ENCODE measurements around the gene UBAC2.

UBAC2 gene

GRCh38 chr13:99322297-99323103 lies 121.8 kb downstream of the UBAC2 start:
- Mint-ChIP-seq H3K4me3 (peak overlapping the region; percentile 52 to 60), H3K9me3 (no peaks in the 10 kb centered on the region), H3K36me3 (peaks cover 31 to 52% of the 10 kb centered on the region in 2 donors), H3K27me3 (no peaks in the 10 kb centered on the region), H3K4me1 (peaks cover 38 to 68% of the 10 kb centered on the region in 2 donors), H3K27ac (peak overlapping the region; percentile 91)
- DNase-seq = no peak
- ATAC-seq (replicated peaks) = peak; percentile 98 to 99

GRCh38 chr13:99323488-99323887 lies 122.8 kb downstream of the UBAC2 start:
- H3K4me3 Mint-ChIP-seq = peak overlapping the region in 1 of 2 donors; percentile 52
- H3K27ac Mint-ChIP-seq = peak overlapping the region; percentile 91
- ATAC-seq (replicated peaks) (no peak), DNase-seq (no peak)
- H3K9me3 Mint-ChIP-seq = no peaks in the 10 kb centered on the region
- no peaks in the 10 kb centered on the region for H3K27me3 Mint-ChIP-seq
- peaks cover 26 to 47% of the 10 kb centered on the region in 2 donors for H3K36me3 Mint-ChIP-seq
- H3K4me1 Mint-ChIP-seq = peaks cover 38 to 68% of the 10 kb centered on the region in 2 donors

GRCh38 chr13:99326012-99326411 lies 125.4 kb downstream of the UBAC2 start:
- H3K36me3 Mint-ChIP-seq = peaks cover 28 to 50% of the 10 kb centered on the region in 2 donors
- no peaks in the 10 kb centered on the region for H3K9me3 Mint-ChIP-seq
- DNase-seq = no peak
- peaks cover 34 to 62% of the 10 kb centered on the region in 2 donors for H3K4me1 Mint-ChIP-seq
- no peak for ATAC-seq (replicated peaks)
- no peak overlapping the region for H3K27ac Mint-ChIP-seq
- H3K27me3 Mint-ChIP-seq = no peaks in the 10 kb centered on the region
- H3K4me3 Mint-ChIP-seq = no peak overlapping the region

GRCh38 chr13:99327126-99327525 lies 126.5 kb downstream of the UBAC2 start:
- no peak overlapping the region for H3K4me3 Mint-ChIP-seq
- ATAC-seq (replicated peaks) (no peak), DNase-seq (no peak)
- H3K4me1 Mint-ChIP-seq = peaks cover 38 to 63% of the 10 kb centered on the region in 2 donors
- H3K27ac Mint-ChIP-seq = no peak overlapping the region
- H3K27me3 Mint-ChIP-seq = no peaks in the 10 kb centered on the region
- peaks cover 30 to 54% of the 10 kb centered on the region in 2 donors for H3K36me3 Mint-ChIP-seq
- no peaks in the 10 kb centered on the region for H3K9me3 Mint-ChIP-seq

- Mint-ChIP-seq H3K36me3 (peaks cover 33 to 60% of the 10 kb centered on the region in 2 donors), H3K9me3 (no peaks in the 10 kb centered on the region), H3K27ac (no peak overlapping the region), H3K4me1 (peaks cover 38 to 63% of the 10 kb centered on the region in 2 donors), H3K27me3 (no peaks in the 10 kb centered on the region), H3K4me3 (no peak overlapping the region)
- ATAC-seq (replicated peaks) = no peak
- no peak for DNase-seq
These were observed 127.1 kb downstream of the UBAC2 start for GRCh38 chr13:99327761-99328160.

- Mint-ChIP-seq H3K4me3 (no peak overlapping the region), H3K4me1 (peaks cover 29 to 59% of the 10 kb centered on the region in 2 donors), H3K27me3 (no peaks in the 10 kb centered on the region), H3K9me3 (no peaks in the 10 kb centered on the region), H3K36me3 (peaks cover 28 to 54% of the 10 kb centered on the region in 2 donors), H3K27ac (no peak overlapping the region)
- DNase-seq (no peak), ATAC-seq (replicated peaks) (no peak)
These were observed 128.8 kb downstream of the UBAC2 start for GRCh38 chr13:99329477-99329876.

- H3K27me3 Mint-ChIP-seq = no peaks in the 10 kb centered on the region
- H3K36me3 Mint-ChIP-seq = peaks cover 22 to 47% of the 10 kb centered on the region in 2 donors
- H3K27ac Mint-ChIP-seq = no peak overlapping the region
- DNase-seq (no peak), ATAC-seq (replicated peaks) (no peak)
- peaks cover 31 to 63% of the 10 kb centered on the region in 2 donors for H3K4me1 Mint-ChIP-seq
- H3K9me3 Mint-ChIP-seq = no peaks in the 10 kb centered on the region
- no peak overlapping the region for H3K4me3 Mint-ChIP-seq
These were observed 130.3 kb downstream of the UBAC2 start for GRCh38 chr13:99330942-99331341.

- peak; percentile 73 to 89 for ATAC-seq (replicated peaks)
- no peak overlapping the region for H3K4me3 Mint-ChIP-seq
- DNase-seq = no peak
- peaks cover 34 to 66% of the 10 kb centered on the region in 2 donors for H3K4me1 Mint-ChIP-seq
- no peak overlapping the region for H3K27ac Mint-ChIP-seq
- no peaks in the 10 kb centered on the region for H3K27me3 Mint-ChIP-seq
- peaks cover 25 to 49% of the 10 kb centered on the region in 2 donors for H3K36me3 Mint-ChIP-seq
- no peaks in the 10 kb centered on the region for H3K9me3 Mint-ChIP-seq
These were observed 131.2 kb downstream of the UBAC2 start for GRCh38 chr13:99331881-99332293.

GRCh38 chr13:99332456-99332855 lies 131.8 kb downstream of the UBAC2 start:
- no peak for ATAC-seq (replicated peaks)
- peaks cover 26 to 45% of the 10 kb centered on the region in 2 donors for H3K36me3 Mint-ChIP-seq
- DNase-seq = no peak
- peaks cover 33 to 66% of the 10 kb centered on the region in 2 donors for H3K4me1 Mint-ChIP-seq
- peak overlapping the region; percentile 85 for H3K27ac Mint-ChIP-seq
- H3K4me3 Mint-ChIP-seq = no peak overlapping the region
- no peaks in the 10 kb centered on the region for H3K9me3 Mint-ChIP-seq
- no peaks in the 10 kb centered on the region for H3K27me3 Mint-ChIP-seq

- no peaks in the 10 kb centered on the region for H3K27me3 Mint-ChIP-seq
- H3K4me3 Mint-ChIP-seq = no peak overlapping the region
- peaks cover 42 to 83% of the 10 kb centered on the region in 2 donors for H3K4me1 Mint-ChIP-seq
- H3K36me3 Mint-ChIP-seq = peaks cover 33 to 51% of the 10 kb centered on the region in 2 donors
- ATAC-seq (replicated peaks) (no peak), DNase-seq (no peak)
- peak overlapping the region; percentile 20 for H3K27ac Mint-ChIP-seq
- no peaks in the 10 kb centered on the region for H3K9me3 Mint-ChIP-seq
These were observed 133.6 kb downstream of the UBAC2 start for GRCh38 chr13:99334221-99334620.

- Mint-ChIP-seq H3K4me3 (no peak overlapping the region), H3K4me1 (peaks cover 41 to 77% of the 10 kb centered on the region in 2 donors), H3K9me3 (no peaks in the 10 kb centered on the region), H3K27me3 (no peaks in the 10 kb centered on the region), H3K36me3 (peaks cover 25 to 44% of the 10 kb centered on the region in 2 donors), H3K27ac (peak overlapping the region; percentile 57)
- DNase-seq = no peak
- no peak for ATAC-seq (replicated peaks)
These were observed 134.4 kb downstream of the UBAC2 start for GRCh38 chr13:99335087-99335486.

- Mint-ChIP-seq H3K4me3 (peak overlapping the region in 1 of 2 donors; percentile 25), H3K27ac (peak overlapping the region; percentile 57), H3K36me3 (peaks cover 30 to 47% of the 10 kb centered on the region in 2 donors), H3K4me1 (peaks cover 42 to 82% of the 10 kb centered on the region in 2 donors), H3K9me3 (no peaks in the 10 kb centered on the region), H3K27me3 (no peaks in the 10 kb centered on the region)
- DNase-seq (no peak), ATAC-seq (replicated peaks) (peak; percentile 88 to 96)
These were observed 134.9 kb downstream of the UBAC2 start for GRCh38 chr13:99335603-99336002.

- ATAC-seq (replicated peaks) (no peak), DNase-seq (no peak)
- Mint-ChIP-seq H3K27ac (peak overlapping the region; percentile 77), H3K4me3 (no peak overlapping the region), H3K4me1 (peaks cover 32 to 63% of the 10 kb centered on the region in 2 donors), H3K27me3 (no peaks in the 10 kb centered on the region), H3K9me3 (no peaks in the 10 kb centered on the region), H3K36me3 (peaks cover 48 to 57% of the 10 kb centered on the region in 2 donors)
These were observed 138.6 kb downstream of the UBAC2 start for GRCh38 chr13:99339230-99339721.

- Mint-ChIP-seq H3K36me3 (peaks cover 51 to 62% of the 10 kb centered on the region in 2 donors), H3K4me1 (peaks cover 30 to 60% of the 10 kb centered on the region in 2 donors), H3K9me3 (no peaks in the 10 kb centered on the region), H3K4me3 (peak overlapping the region in 1 of 2 donors; percentile 20), H3K27me3 (no peaks in the 10 kb centered on the region), H3K27ac (peak overlapping the region; percentile 68)
- ATAC-seq (replicated peaks) (no peak), DNase-seq (no peak)
These were observed 139.2 kb downstream of the UBAC2 start for GRCh38 chr13:99339736-99340397.

All from stimulated activated naive B cell treated with anti-CD40 and anti-IgM and Interleukin-4, amounts not matched to agents 10 μg/mL and 1 μg/mL and 100 μg/mL, for 72 hours (primary cell).